Stimulated activated CD4-positive, alpha-beta T cell treated with anti-CD3 and anti-CD28 coated beads, Interleukin-1b, Interleukin-23, amount 100 ng/mL, for 48 hours (primary cell): Measurements from ENCODE around the gene TSPAN15.
"Not testable (repeated sequence)": the region's sequence is repeated elsewhere in the genome, so short reads cannot be mapped to it uniquely, and the experiment has no call there.

ENCODE experiments used
- DNase-seq: peaks from one replicate; pipeline ENCODE4 v3.0.0-alpha.2; 2020

Gene TSPAN15

GRCh38 chr10:69467928-69468750 lies 16.9 kb downstream of the TSPAN15 start:
- DNase-seq: no peak

GRCh38 chr10:69468751-69469089 lies 17.5 kb downstream of the TSPAN15 start:
- DNase-seq: no peak

DNA sequence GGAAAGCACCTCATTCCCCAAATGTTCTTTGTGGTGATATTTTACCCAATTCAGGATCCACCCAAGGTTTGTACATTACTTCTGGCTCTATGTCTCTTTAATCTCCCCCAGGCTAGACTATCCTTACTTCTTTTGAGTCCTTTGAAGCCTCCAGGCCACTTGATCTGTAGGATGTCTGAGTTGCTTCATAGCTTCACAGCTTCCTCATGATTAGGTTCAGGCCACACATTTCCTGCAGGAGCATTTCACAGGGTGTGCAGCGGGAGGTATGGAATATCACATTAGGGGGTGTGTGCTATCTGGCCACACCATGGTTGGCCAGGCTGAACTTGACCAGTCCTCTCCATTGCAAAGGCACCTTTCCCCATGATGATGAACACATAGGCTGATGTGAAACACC lies 18.7 kb downstream of the TSPAN15 start:
- no peak for DNase-seq

GRCh38 chr10:69470463-69471384 lies 19.5 kb downstream of the TSPAN15 start:
- no peak for DNase-seq

DNA sequence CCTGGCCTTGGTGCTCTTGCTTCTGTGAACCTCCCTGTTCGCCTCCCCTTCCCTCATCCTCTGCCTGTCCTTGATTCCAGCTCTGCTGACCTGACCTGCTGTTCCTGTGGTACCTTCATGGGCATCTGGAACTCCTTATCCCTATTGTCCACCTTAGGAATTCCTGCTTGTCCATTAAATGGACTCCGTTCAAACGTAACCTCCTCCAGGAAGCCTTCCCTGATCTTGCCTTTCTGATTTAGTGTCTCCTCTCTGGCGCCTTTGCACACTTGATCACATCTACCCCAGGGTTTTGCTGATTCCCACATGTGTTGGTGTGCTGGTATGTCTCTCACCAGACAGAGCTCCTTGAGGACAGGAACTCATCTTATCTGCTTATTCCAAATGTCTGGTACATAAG lies 20.9 kb downstream of the TSPAN15 start:
- DNase-seq: no peak

DNA sequence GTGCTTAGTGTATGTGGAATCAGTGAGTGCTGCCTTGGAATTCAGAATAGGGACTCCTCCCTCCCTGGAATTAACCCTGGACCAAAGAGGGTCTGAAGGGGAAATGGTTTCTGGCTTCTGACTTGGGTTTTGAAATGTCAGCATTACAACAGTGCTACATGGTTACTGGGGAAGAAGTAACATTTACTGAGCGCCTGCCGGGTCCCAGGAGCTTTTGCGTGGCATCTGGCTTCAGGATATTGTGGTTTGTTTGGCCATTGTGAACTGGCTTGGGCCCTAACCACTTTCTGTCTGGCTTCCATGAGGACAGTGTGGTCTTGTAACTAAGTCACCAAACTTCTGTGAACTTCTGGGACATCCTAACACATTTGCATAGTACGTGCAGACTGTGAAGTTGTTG lies 21.3 kb downstream of the TSPAN15 start:
- no peak for DNase-seq

DNA sequence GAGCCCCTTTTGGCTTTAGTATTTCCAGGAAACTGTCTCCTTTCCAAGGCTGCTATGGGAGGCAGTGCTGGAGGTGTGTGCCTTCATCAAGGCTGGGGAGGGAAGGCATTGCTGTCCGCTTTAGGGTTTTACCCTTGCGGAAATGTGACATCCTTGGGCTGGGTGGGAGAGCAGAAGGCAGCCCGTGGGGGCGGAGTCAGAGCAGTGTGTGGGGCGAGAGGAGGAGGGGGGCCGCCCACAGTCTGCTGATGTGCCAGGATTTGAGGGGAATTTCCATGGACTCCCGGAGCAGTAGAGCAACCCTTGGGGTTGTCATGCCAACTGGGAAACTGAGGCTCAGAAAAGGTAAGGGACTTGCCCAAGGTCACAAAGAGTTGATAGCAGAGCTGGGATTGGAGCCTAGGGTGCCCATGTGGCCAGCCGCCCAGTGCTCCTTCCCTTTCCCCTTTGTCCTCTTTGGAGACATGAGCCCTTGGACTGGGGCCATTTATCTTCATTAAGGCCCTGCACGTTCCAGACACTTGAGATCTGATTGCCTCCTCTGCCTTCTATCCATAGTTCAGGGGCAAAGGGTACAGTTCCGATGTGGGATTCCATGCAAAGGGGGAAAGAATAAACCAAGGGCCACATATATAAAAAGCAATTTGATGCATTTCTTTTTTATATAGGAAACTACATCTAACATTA lies 22.2 kb downstream of the TSPAN15 start:
- no peak for DNase-seq

DNA sequence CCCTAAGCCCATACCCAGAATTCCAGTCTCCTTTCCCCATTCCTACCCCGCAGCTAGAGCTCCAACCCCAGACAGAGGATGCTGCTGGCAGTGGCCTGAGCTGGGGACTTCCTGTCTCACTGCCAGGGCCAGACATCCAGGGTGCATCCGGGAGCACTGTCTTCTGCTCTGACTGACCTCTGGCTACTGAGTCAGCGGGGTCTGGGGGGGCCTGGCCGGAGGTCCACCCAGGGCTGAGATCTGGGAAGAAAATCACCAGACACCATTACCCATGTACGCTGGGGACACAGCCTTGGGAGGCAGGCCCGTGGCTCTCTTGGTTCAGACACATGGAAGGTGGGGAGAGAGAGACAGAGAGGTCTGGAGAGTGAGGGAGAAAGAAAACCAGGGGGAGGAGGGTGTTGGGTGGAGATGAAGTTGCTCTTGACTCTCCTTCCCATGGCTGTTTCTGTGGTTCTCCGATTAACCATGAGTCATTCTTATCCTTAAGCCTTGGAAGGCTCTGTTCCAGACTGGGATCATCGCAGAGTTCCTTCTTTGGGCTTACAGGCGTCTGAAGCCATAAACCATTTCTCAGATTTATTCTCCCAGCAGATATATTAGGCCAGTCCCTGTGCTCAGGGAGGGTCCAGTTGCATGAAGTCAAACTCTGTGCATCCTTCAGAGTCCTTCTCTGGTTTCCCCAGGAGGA lies 23.6 kb downstream of the TSPAN15 start:
- DNase-seq: no peak

DNA sequence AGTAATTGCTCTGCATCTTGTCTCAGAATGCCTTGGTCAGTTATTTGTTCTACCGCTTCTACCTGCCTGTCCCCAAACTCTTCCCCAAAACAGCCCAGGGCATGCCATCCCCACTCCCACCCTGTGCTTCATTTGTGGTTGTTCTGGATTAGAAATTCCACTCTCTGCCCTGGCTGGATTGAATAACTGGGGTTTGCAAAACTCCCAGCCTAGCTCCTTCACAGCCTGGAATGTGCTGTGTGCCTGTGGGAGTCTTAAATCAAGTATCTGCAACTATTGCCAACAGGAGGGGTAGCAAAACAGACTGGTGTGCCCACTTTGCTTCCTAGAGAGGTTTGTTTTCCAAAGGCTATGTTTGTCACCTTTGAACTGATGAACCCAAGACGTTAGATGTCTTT lies 24.2 kb downstream of the TSPAN15 start:
- no peak for DNase-seq

- DNase-seq: no peak
These were observed 26.8 kb downstream of the TSPAN15 start for GRCh38 chr10:69477968-69478597.

- no peak for DNase-seq
These were observed 28.2 kb downstream of the TSPAN15 start for GRCh38 chr10:69479240-69480067.

- no peak for DNase-seq
These were observed 28.8 kb downstream of the TSPAN15 start for GRCh38 chr10:69480068-69480412.

GRCh38 chr10:69481305-69481704 lies 30.0 kb downstream of the TSPAN15 start:
- DNase-seq: no peak

GRCh38 chr10:69481811-69482524 lies 30.7 kb downstream of the TSPAN15 start:
- DNase-seq: no peak

DNA sequence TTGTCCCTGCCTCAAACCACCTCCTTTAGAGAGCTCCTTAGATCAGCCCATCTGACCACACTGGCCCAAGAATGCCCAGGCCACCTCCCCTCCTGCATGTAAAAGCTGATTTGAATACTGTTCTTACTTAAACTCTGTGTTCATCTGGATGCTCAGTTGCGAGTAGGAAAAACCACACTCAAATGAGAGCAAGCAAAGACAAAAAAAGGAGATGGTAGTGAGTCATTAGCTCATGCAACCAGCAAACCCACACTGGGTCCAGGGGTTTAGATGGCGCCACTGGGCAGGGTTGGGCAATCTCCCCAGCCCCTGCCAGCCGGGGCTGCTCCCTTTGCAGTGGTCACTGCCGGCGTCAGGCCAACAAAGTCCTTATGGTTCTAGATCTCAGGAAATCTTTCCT lies 32.7 kb downstream of the TSPAN15 start:
- DNase-seq: no peak

DNA sequence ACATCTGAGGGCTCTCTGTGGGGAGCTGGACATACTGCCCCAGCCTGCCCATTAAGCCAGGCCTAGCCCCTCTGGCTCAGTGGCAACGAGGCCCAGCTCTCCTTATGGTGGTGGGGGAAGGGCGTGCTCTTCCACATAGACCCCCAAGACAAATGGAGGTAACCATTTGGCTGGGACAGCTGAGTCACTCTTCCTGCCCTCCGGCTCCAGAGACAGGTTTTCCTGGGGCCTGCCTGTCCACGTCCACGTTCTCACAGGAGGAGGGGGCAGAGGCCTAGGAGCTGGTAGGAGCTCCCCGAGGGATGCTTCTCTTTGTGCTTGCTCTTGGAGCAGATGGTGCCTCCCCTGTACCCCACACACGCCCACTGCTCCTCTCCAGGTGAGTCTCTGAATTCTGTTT lies 33.5 kb downstream of the TSPAN15 start:
- no peak for DNase-seq

DNA sequence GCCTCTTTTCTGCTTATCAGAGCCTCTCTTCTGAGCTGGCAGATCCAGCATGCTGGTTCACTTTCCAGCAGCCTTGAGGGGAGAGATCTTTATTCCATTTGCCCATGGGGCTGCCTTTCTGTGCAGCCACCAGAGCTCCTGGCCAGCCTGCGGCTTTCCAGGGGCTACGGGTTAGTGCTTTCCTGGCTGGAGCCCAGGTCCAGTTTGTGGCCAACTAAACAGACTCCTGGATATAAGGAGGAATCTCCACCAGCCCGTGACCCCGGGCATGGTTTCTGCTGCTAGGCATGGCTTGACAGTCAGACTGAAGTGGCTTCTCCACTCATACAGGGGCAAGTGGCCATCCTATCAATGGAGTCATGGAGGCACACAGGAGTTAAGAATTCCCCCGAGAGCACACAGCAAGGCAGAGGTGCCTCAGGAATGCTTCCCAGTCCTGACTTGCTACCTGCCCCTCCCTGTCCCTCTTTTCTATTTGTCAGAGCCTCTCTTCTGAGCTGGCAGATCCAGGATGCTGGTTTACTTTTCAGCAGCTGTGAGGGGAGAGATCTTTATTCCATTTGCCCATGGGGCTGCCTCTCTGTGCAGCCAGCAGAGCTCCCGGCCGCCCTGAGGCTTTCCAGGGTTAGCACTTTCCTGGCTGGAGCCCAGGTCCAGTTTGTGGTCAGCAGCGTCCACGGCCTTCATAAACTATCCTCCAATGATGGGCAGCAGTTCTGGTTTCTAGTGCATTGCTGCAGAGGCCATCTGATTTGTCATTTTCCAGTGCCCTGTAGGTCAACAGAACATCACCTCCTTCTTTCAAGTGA lies 35.9 kb downstream of the TSPAN15 start:
- DNase-seq: no peak

DNA sequence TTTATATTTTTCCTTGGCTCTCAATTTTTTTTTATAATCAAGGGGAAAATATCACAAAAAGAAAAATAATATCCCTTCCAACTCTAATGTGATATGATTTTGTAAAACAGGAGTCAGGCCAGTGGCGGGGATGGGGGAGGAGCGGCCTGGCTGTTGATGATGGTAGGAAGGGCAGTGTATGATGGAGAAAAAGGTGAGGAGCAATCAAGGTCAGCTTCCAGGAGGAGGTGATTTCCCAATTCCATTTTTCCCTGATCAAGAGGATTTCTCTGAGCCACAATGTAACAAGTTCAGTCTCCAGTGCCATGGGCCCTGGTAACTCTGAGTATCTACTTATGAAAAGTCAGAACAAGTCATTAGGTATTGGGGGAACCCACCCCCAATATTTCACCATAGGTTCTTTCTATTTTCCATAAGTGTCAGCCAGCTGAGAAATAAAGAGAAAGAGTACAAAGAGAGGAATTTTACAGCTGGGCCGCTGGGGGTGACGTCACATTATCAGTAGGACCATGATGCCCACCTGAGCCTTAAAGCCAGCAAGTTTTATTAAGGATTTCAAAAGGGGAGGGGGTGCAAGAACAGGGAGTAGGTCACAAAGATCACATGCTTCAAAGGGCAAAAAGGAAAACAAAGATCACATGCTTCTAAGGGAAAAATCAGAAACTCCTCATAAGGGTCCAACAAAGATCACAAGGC lies 37.0 kb downstream of the TSPAN15 start:
- DNase-seq: not testable (repeated sequence)

- not testable (repeated sequence) for DNase-seq
These were observed 37.6 kb downstream of the TSPAN15 start for GRCh38 chr10:69488856-69489255.
